Tibial artery (tissue), 4 donors: ENCODE measurements around the gene COPE.

Source experiments
- DNase-seq, 2 donors: peaks; one replicate each; pipeline ENCODE4 v3.0.0-alpha.2; 2019
- H3K27ac ChIP-seq, 2 donors: fragments of 200-600 bp; sonication (generic) in 1 of 2; 1 replicate in 1 of 2; 2 replicates in 1 of 2; pipeline ENCODE4 v1.5.1; 2018 to 2019; ENCODE audit warnings: mild to moderate bottlenecking in 1 of 2
- H3K27me3 ChIP-seq, 2 donors: fragments of 200-600 bp; sonication (generic) in 1 of 2; one replicate each; pipeline versions ENCODE4 v1.5.1 to v1.6.0; 2016 to 2019
- H3K36me3 ChIP-seq, 3 donors: fragments of 200-600 bp; sonication (generic) in 2 of 3; one replicate each; pipeline ENCODE4 v1.5.1; 2016 to 2019; ENCODE audit warnings: mild to moderate bottlenecking in 2 of 3
- H3K4me1 ChIP-seq, 4 donors: fragments of 200-600 bp; sonication (generic) in 2 of 4; 1 replicate in 3 of 4; 2 replicates in 1 of 4; pipeline ENCODE4 v1.5.1; 2016 to 2019
- H3K4me3 ChIP-seq, 2 donors: fragments of 200-600 bp; sonication (generic) in 1 of 2; 1 replicate in 1 of 2; 2 replicates in 1 of 2; pipeline ENCODE4 v1.5.1; 2018 to 2019; ENCODE audit warnings: mild to moderate bottlenecking in 2 of 2
- H3K9me3 ChIP-seq, 3 donors: fragments of 200-600 bp; sonication (generic) in 1 of 3; one replicate each; pipeline ENCODE4 v1.5.1; 2016 to 2019
- intact Hi-C: fragments of 100-400 bp; cut with DNase I; formaldehyde crosslinking; loops from one replicate; pipeline ENCODE4 v1.15.0; 2023; ENCODE audit warnings: low total_unique reads
- TF ChIP-seq, protein P1 (sequence below), 2 experiments: fragments of 200-600 bp in 1 of 2; fragments of 450-650 bp in 1 of 2; IDR thresholded peaks; one replicate each; pipeline ENCODE4 v1.5.1; 2017 to 2019; ENCODE audit warnings: antibody characterized with exemption in 2 of 2, mild to moderate bottlenecking in 1 of 2, moderate library complexity in 1 of 2

Gene COPE

DNA sequence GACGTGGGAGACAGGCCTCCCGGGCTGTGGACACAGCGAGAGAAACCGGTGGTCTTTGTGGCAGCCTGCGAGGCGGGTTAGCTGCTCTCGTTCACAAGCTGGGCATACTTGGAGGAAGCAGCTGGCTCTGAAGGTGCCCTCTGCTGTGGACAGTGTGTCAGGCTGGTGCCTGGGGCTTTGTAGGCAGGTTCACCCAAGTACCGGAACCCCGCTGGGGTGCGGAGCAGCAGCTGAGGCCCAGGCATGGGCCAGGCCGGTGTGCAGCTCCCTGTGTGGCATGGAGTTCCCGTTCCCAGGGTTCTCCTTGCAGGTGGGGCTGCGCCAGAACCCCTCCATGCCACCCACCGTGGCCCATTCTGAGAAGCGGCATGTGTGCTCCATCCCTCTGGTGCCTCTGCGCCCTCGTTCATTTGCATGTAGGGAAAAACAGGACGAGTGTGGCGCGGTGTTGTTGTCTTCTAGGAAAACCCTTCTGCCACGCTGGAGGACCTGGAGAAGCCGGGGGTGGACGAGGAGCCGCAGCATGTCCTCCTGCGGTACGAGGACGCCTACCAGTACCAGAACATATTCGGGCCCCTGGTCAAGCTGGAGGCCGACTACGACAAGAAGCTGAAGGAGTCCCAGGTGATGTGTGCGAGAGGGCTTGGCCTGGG lies 67.4 kb downstream of the COPE start:
- H3K4me1 ChIP-seq: peaks cover 0 to 50% (median 40%) of the 10 kb centered on the region in 4 donors
- H3K36me3 ChIP-seq: peaks cover 68 to 70% (median 69%) of the 10 kb centered on the region in 3 donors
- H3K27ac ChIP-seq: no peak overlapping the region
- TF ChIP-seq, protein P1, sequence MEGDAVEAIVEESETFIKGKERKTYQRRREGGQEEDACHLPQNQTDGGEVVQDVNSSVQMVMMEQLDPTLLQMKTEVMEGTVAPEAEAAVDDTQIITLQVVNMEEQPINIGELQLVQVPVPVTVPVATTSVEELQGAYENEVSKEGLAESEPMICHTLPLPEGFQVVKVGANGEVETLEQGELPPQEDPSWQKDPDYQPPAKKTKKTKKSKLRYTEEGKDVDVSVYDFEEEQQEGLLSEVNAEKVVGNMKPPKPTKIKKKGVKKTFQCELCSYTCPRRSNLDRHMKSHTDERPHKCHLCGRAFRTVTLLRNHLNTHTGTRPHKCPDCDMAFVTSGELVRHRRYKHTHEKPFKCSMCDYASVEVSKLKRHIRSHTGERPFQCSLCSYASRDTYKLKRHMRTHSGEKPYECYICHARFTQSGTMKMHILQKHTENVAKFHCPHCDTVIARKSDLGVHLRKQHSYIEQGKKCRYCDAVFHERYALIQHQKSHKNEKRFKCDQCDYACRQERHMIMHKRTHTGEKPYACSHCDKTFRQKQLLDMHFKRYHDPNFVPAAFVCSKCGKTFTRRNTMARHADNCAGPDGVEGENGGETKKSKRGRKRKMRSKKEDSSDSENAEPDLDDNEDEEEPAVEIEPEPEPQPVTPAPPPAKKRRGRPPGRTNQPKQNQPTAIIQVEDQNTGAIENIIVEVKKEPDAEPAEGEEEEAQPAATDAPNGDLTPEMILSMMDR (IDR thresholded peaks at IDR 0.05): no peak
- no peak overlapping the region for H3K4me3 ChIP-seq
- H3K9me3 ChIP-seq: no peaks in the 10 kb centered on the region
- DNase-seq: no peak
- H3K27me3 ChIP-seq: no peaks in the 10 kb centered on the region
- intact Hi-C loops: no loop called here

DNA sequence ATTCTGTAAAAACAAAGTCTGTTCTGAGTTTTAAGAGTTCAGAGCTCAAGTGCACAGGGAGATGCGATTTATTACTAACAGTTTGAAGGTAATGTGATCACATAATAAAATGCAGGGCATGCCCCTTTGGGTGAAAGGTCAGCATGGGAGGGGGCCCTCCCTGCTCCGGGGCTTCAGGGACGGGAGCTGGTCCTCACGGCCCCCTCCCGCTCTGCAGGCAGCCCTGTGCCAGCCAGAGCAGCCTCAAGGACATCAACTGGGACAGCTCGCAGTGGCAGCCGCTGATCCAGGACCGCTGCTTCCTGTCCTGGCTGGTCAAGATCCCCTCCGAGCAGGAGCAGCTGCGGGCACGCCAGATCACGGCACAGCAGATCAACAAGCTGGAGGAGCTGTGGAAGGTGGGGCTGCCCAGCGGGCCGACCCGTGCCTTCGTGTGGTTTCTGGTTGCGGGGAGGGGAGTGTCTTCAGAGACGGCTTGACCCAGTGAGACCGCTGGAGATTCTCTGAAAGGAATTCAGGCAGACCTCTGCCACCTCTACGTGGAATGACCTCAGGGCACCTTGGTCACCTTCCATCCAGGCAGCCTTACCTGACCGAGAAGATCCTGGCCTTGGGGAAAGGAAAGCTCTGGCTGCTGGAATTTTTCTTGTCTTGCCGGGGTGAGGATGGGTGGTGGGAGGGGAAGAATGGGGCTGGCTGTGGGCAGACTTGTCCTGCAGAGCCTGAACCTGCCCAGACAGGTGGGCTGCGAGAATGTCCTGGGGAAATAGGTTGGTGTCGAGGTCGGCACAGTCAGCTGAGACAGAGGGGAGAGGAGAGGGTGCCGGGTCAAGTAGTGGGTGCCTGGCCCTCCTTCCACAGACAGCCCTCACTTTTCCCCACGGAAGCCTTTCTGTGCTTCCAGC lies 68.5 kb downstream of the COPE start:
- TF ChIP-seq, protein P1 (IDR thresholded peaks at IDR 0.05): no peak
- DNase-seq: no peak
- Histone ChIP-seq H3K9me3 (no peaks in the 10 kb centered on the region), H3K27ac (peak overlapping the region; percentile 83 to 84), H3K4me1 (peaks cover 0 to 56% (median 44%) of the 10 kb centered on the region in 4 donors), H3K36me3 (peaks cover 57 to 59% (median 58%) of the 10 kb centered on the region in 3 donors), H3K4me3 (no peak overlapping the region), H3K27me3 (no peaks in the 10 kb centered on the region)
- intact Hi-C loops: no loop called here

DNA sequence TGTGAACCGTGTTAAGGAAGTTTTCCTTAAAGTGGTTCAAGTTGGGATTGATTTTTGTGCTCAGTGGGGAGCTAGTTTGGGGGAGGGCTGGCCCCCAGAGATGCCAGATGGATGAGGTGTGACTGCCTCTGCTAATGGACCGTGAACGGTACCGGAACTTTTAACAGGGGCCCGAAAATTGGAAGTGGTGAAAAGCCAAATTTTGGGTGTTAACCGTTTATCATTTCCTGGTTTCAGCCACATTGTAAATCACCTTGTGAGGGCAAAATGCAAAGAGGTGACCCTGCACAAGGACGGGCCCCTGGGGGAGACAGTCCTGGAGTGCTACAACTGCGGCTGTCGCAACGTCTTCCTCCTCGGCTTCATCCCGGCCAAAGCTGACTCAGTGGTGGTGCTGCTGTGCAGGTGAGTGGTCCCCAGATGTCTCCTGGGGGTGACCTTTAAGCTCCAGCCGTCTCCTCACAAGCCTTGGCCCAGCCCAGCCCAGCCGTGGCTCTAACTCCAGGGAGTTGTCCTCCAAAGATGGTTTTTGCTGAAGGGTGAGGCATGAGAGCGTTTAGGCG lies 69.3 kb downstream of the COPE start:
- Histone ChIP-seq H3K36me3 (peaks cover 49 to 51% (median 50%) of the 10 kb centered on the region in 3 donors), H3K4me1 (peaks cover 0 to 58% (median 44%) of the 10 kb centered on the region in 4 donors), H3K9me3 (no peaks in the 10 kb centered on the region), H3K4me3 (no peak overlapping the region), H3K27me3 (no peaks in the 10 kb centered on the region), H3K27ac (peak overlapping the region; percentile 83 to 84)
- TF ChIP-seq, protein P1 (IDR thresholded peaks at IDR 0.05): no peak
- DNase-seq: no peak
- intact Hi-C loops: loop anchor here (10.0 kb wide), 1 partner anchor 255 kb away; no protein-coding TSS in a partner anchor
